H1 (cell line): Measurements from ENCODE around the gene MAST2. TPM values are rescaled to one million over a fixed set of nuclear protein-coding genes. Genes with fewer than 3 reads are reported as not detected.

Experiments used
- CTCF ChIA-PET: fragments of 300-600 bp; sonication (Branson Sonifier 250); formaldehyde crosslinking; loops from one replicate; lab custom pipeline; 2021; ENCODE audit not compliant: partially characterized antibody; lab: Charles Lee
- POLR2A ChIA-PET: fragments of 300-600 bp; sonication (Branson Sonifier 250); formaldehyde crosslinking; loops from one replicate; lab custom pipeline; 2021; ENCODE audit warnings: inconsistent platforms; ENCODE audit not compliant: partially characterized antibody; lab: Charles Lee
- DNase-seq, 2 experiments: peaks; one replicate each; pipeline versions ENCODE4 v3.0.0 to v3.0.0-alpha.2; 2010 to 2022; ENCODE audit warnings: low spot score in 2 of 2, low read depth in 1 of 2, mixed read lengths in 1 of 2
- FAIRE-seq: peaks from 2 replicates; lab custom pipeline; 2011; peaks lifted over from hg19 to GRCh38; lab: Jason Lieb, UNC
- H2AFZ ChIP-seq: 2 replicates; pipeline ENCODE4 v1.8.1; 2012; ENCODE audit warnings: low read length, inconsistent platforms
- H2AK5ac ChIP-seq: 2 replicates; pipeline ENCODE4 v1.6.1; 2013; ENCODE audit warnings: low read depth, low read length
- H2BK120ac ChIP-seq: replicated peaks from 2 replicates; pipeline ENCODE3; 2013; ENCODE audit warnings: low read depth, low read length, inconsistent platforms
- H2BK12ac ChIP-seq: 2 replicates; pipeline ENCODE4 v1.6.1; 2013; ENCODE audit warnings: low read depth, low read length
- H2BK15ac ChIP-seq: 2 replicates; pipeline ENCODE4 v1.6.1; 2013; ENCODE audit warnings: low read length
- H2BK20ac ChIP-seq: 2 replicates; pipeline ENCODE4 v1.6.1; 2013; ENCODE audit warnings: low read length
- H2BK5ac ChIP-seq: 2 replicates; pipeline ENCODE4 v1.6.1; 2013; ENCODE audit warnings: low read depth, low read length
- H3K14ac ChIP-seq: 2 replicates; pipeline ENCODE4 v1.6.1; 2013; ENCODE audit warnings: inconsistent platforms; ENCODE audit not compliant: insufficient read length
- H3K18ac ChIP-seq: 2 replicates; pipeline ENCODE4 v1.6.1; 2013; ENCODE audit warnings: low read length; ENCODE audit errors: extremely low read depth
- H3K23ac ChIP-seq: 2 replicates; pipeline ENCODE4 v1.6.1; 2013; ENCODE audit warnings: inconsistent platforms; ENCODE audit not compliant: insufficient read length
- H3K23me2 ChIP-seq: 2 replicates; pipeline ENCODE4 v1.6.1; 2013; ENCODE audit warnings: low read depth, low read length
- H3K27ac ChIP-seq: 2 replicates; pipeline ENCODE4 v1.6.1; 2011; ENCODE audit warnings: low read depth, low read length, inconsistent platforms
- H3K27me3 ChIP-seq, 4 experiments: replicated peaks in 1 of 4; 1 replicate in 1 of 4; 2 replicates in 3 of 4; pipeline versions ENCODE4 v1.6.1 to v1.8.1; 2011 to 2013; ENCODE audit warnings: low read length in 3 of 4, mild to moderate bottlenecking in 3 of 4, inconsistent platforms in 2 of 4, mixed read lengths in 2 of 4, moderate library complexity in 1 of 4; ENCODE audit not compliant: control insufficient read depth in 3 of 4, insufficient read depth in 3 of 4; ENCODE audit errors: extremely low read depth in 1 of 4
- H3K36me3 ChIP-seq, 4 experiments: 2 replicates each; pipeline versions ENCODE4 v1.6.1 to v1.8.1; 2011 to 2013; ENCODE audit warnings: mild to moderate bottlenecking in 4 of 4, low read length in 3 of 4, moderate library complexity in 2 of 4, control low read depth in 1 of 4, inconsistent platforms in 1 of 4; ENCODE audit not compliant: insufficient read depth in 4 of 4, control insufficient read depth in 2 of 4
- H3K4ac ChIP-seq: replicated peaks from 2 replicates; pipeline ENCODE3; 2013; ENCODE audit warnings: low read length, low read depth, mixed read lengths, inconsistent platforms; ENCODE audit not compliant: insufficient read length
- H3K4me1 ChIP-seq, 4 experiments: replicated peaks in 1 of 4; 1 replicate in 1 of 4; 2 replicates in 3 of 4; pipeline versions ENCODE4 v1.6.1 to v1.8.1; 2011 to 2013; ENCODE audit warnings: low read length in 3 of 4, inconsistent platforms in 2 of 4, mixed read lengths in 1 of 4; ENCODE audit not compliant: insufficient read depth in 4 of 4, control insufficient read depth in 3 of 4
- H3K4me2 ChIP-seq, 2 experiments: 2 replicates each; pipeline versions ENCODE4 v1.6.1 to v1.8.1; 2011 to 2013; ENCODE audit warnings: low read depth in 2 of 2, low read length in 2 of 2, control low read depth in 1 of 2, inconsistent platforms in 1 of 2, mild to moderate bottlenecking in 1 of 2; ENCODE audit not compliant: insufficient read depth in 1 of 2
- H3K4me3 ChIP-seq, 4 experiments: fragments of 200-600, 300-600 bp in 1 of 4; sonication (generic), shearing (Covaris generic), sonication (Bioruptor Twin) in 1 of 4; 2 replicates each; pipeline versions ENCODE4 v1.5.1 to v1.8.1; 2011 to 2016; ENCODE audit warnings: low read length in 4 of 4, low read depth in 3 of 4, control low read depth in 2 of 4, inconsistent platforms in 2 of 4, mild to moderate bottlenecking in 2 of 4, mixed read lengths in 1 of 4, moderate library complexity in 1 of 4; ENCODE audit not compliant: insufficient read depth in 2 of 4; ENCODE audit errors: extremely low read depth in 1 of 4
- H3K56ac ChIP-seq: replicated peaks from 2 replicates; pipeline ENCODE3; 2013; ENCODE audit warnings: low read depth, mild to moderate bottlenecking, mixed read lengths, low read length, inconsistent platforms; ENCODE audit not compliant: insufficient read length
- H3K79me1 ChIP-seq: 2 replicates; pipeline ENCODE4 v1.6.1; 2013; ENCODE audit warnings: low read depth, low read length, control low read depth
- H3K79me2 ChIP-seq, 2 experiments: 2 replicates each; pipeline versions ENCODE4 v1.6.1 to v1.8.1; 2012 to 2013; ENCODE audit warnings: low read length in 2 of 2, mild to moderate bottlenecking in 2 of 2, inconsistent platforms in 1 of 2; ENCODE audit not compliant: insufficient read depth in 2 of 2, control insufficient read depth in 1 of 2
- H3K9ac ChIP-seq, 4 experiments: replicated peaks in 1 of 4; 1 replicate in 1 of 4; 2 replicates in 3 of 4; pipeline versions ENCODE4 v1.6.1 to v1.8.1; 2011 to 2013; ENCODE audit warnings: low read depth in 3 of 4, low read length in 3 of 4, control low read depth in 2 of 4, mild to moderate bottlenecking in 2 of 4, moderate library complexity in 2 of 4, inconsistent platforms in 1 of 4; ENCODE audit errors: extremely low read depth in 1 of 4
- H3K9me3 ChIP-seq, 2 experiments: 2 replicates each; pipeline versions ENCODE4 v1.6.1 to v1.8.1; 2012 to 2013; ENCODE audit warnings: mild to moderate bottlenecking in 2 of 2, moderate library complexity in 2 of 2, control low read depth in 1 of 2, inconsistent platforms in 1 of 2, low read depth in 1 of 2, low read length in 1 of 2, mixed read lengths in 1 of 2; ENCODE audit not compliant: insufficient read depth in 2 of 2
- H4K20me1 ChIP-seq, 2 experiments: replicated peaks in 1 of 2; 2 replicates each; pipeline versions ENCODE3 to v1.8.1; 2011 to 2013; ENCODE audit warnings: inconsistent platforms in 2 of 2, low read length in 2 of 2, mild to moderate bottlenecking in 1 of 2; ENCODE audit not compliant: insufficient read depth in 2 of 2, control insufficient read depth in 1 of 2
- H4K5ac ChIP-seq: 2 replicates; pipeline ENCODE4 v1.6.1; 2013; ENCODE audit warnings: low read length, low read depth, mixed read lengths, inconsistent platforms; ENCODE audit not compliant: insufficient read length
- H4K8ac ChIP-seq: 2 replicates; pipeline ENCODE4 v1.8.0; 2013; ENCODE audit warnings: mild to moderate bottlenecking, moderate library complexity, low read length, inconsistent platforms; ENCODE audit not compliant: insufficient read depth; ENCODE audit errors: extremely low read depth
- H4K91ac ChIP-seq: replicated peaks from 2 replicates; pipeline ENCODE3; 2013; ENCODE audit warnings: low read length, mixed read lengths, inconsistent platforms; ENCODE audit not compliant: insufficient read length
- GTF2F1 ChIP-seq: IDR thresholded peaks from 2 replicates; pipeline ENCODE4 v1.6.1; 2012; ENCODE audit warnings: low read depth, low read length, improper control_type of control experiment, borderline replicate concordance
- NANOG ChIP-seq: IDR thresholded peaks from 2 replicates; pipeline ENCODE4 v1.6.1; 2011; ENCODE audit warnings: low read length, low read depth, mild to moderate bottlenecking, inconsistent platforms; ENCODE audit not compliant: insufficient read depth, poor library complexity, severe bottlenecking
- SIN3A ChIP-seq, 2 experiments: IDR thresholded peaks in 1 of 2; conservative IDR thresholded peaks in 1 of 2; 2 replicates each; pipeline ENCODE4 v1.6.1; 2011 to 2012; ENCODE audit warnings: low read length in 2 of 2, improper control_type of control experiment in 1 of 2, low read depth in 1 of 2, mild to moderate bottlenecking in 1 of 2
- SUZ12 ChIP-seq: fragments of 200-600 bp; sonication (generic); IDR thresholded peaks from 2 replicates; pipeline ENCODE4 v1.6.1; 2012; ENCODE audit warnings: mild to moderate bottlenecking, inconsistent platforms, low read length, moderate library complexity, mixed read lengths
- TCF12 ChIP-seq: IDR thresholded peaks from 2 replicates; pipeline ENCODE4 v1.6.1; 2011; ENCODE audit warnings: low read depth, mild to moderate bottlenecking, low read length
- WGBS, 2 experiments: shearing (Covaris generic) in 1 of 2; methylation state at CpG; one replicate each; pipeline versions ENCODE4 v1.1.6 to v1.1.7; 2013 to 2015; ENCODE audit warnings: low lambda C conversion rate in 2 of 2, mixed read lengths in 2 of 2, inconsistent platforms in 1 of 2, low coverage in 1 of 2, missing lambda C conversion rate in 1 of 2; ENCODE audit not compliant: insufficient replicate concordance in 2 of 2, insufficient coverage in 1 of 2, insufficient read length in 1 of 2; ENCODE audit errors: extremely low coverage in 1 of 2, missing lambda C conversion rate in 1 of 2; 5-methylcytosine and 5-hydroxymethylcytosine counted together
- polyA plus RNA-seq, 7 experiments: library from polyadenylated mRNA; depleted of rRNA in 3 of 7; stranded (reverse) in 5 of 7; unstranded in 2 of 7; fragments of >200 nt in 5 of 7; fragments of 200-250 nt in 2 of 7; gene quantifications; 1 replicate in 5 of 7; 2 replicates in 1 of 7; 4 replicates in 1 of 7; pipeline versions ENCODE4 v1.2.1 to v1.2.3, GENCODE V29; 2011 to 2013; ENCODE audit warnings: missing spikeins in 2 of 7, mixed read lengths in 2 of 7
- total RNA-seq: library from RNA; stranded (reverse); fragmentation: NEBNext Ultra II Directional; extraction: Animal tissue kit (Norgen Biotek cat#: 25700); gene quantifications from 2 replicates; pipeline ENCODE4 v1.2.1, GENCODE V29; 2021

Gene MAST2
- total and polyA plus RNA-seq, 2 of the 8 experiments (the other 6 are each of a cell fraction or from before 2014, with no cell fraction given) = 20.5 to 35.4 TPM

DNA sequence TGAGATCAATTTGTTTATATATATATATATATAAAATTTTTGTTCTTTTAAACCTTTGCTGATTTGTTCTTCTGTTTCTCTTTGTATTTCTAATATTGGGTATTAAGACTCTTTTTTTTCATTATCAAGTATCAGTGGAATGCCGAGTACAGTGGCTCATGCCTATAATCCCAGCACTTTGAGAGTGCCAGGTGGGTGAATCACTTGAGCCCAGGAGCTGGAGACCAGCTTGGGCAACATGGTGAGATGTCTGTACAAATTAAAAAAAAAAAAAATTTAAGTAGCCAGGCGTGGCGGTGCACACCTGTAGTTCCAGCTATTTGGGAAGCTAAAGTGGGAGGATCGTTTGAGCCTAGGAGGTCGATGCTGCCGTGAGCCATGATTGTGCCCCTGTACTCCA lies 67.1 kb downstream of the MAST2 start:
- no peak for FAIRE-seq

More for the DNA sequence above, 67.1 kb downstream of the MAST2 start:
- Histone ChIP-seq H2BK12ac (no peak overlapping the region), H3K9me3 (no peaks in the 10 kb centered on the region), H3K4me3 (no peak overlapping the region), H3K79me1 (peaks cover 3% of the 10 kb centered on the region; the same call in 1 of the 2 replicates), H3K27me3 (no peaks in the 10 kb centered on the region), H4K91ac (no peak overlapping the region), H4K5ac (no peak overlapping the region), H2AFZ (no peak overlapping the region), H2BK15ac (no peak overlapping the region), H2BK20ac (no peak overlapping the region), H3K27ac (no peak overlapping the region), H4K20me1 (no peaks in the 10 kb centered on the region), H2BK5ac (no peak overlapping the region), H3K4ac (no peak overlapping the region), H3K23ac (no peak overlapping the region), H3K56ac (no peak overlapping the region)
- 98% methylated on average over 6 of the region's 6 CpGs; no CpG with 5 or more reads in 1 of the 2 experiments for WGBS, 2 experiments
- TF ChIP-seq NANOG (no peak), TCF12 (no peak), SIN3A (conservative IDR thresholded peaks at IDR 0.05 in 1 of 2, IDR thresholded peaks at IDR 0.05 in 1 of 2; ENCODE audit: low read depth in 1 of 2, low read length in 2 of 2) (no peak), GTF2F1 (no peak), SUZ12 (no peak)
- TF ChIP-seq, all 59 proteins: peak for 0
- no peaks in the 10 kb centered on the region for H3K36me3 ChIP-seq
- ChIA-PET POLR2A (no interaction called here), CTCF (no interaction called here)
- no peak overlapping the region for H2BK120ac ChIP-seq
- H3K4me1 ChIP-seq = peaks cover 0 to 6% (median 0%) of the 10 kb centered on the region in 4 experiments; a peak in 1 of 7 replicates
- H4K8ac ChIP-seq = no peak overlapping the region
- H3K18ac ChIP-seq = no peak overlapping the region
- no peaks in the 10 kb centered on the region for H3K23me2 ChIP-seq
- peaks cover 0 to 26% of the 10 kb centered on the region in 2 experiments; a peak in 2 of 4 replicates for H3K79me2 ChIP-seq
- no peak overlapping the region for H3K9ac ChIP-seq
- H2AK5ac ChIP-seq = no peak overlapping the region
- no peak overlapping the region for H3K4me2 ChIP-seq
- no peak for DNase-seq
- H3K14ac ChIP-seq = no peak overlapping the region
